HepG2 (cell line): ENCODE results near the gene HSPA4L. TPM values are rescaled to one million over a fixed set of nuclear protein-coding genes. Genes with fewer than 3 reads are reported as not detected.

Source experiments
- ATAC-seq: fragments of 200-7000 bp; cut with Tn5 transposase; 3 replicates; pipeline ENCODE4 v1.9.1; 2020; ENCODE audit warnings: mild to moderate bottlenecking, moderate library complexity
- BruUV-seq: library from RNA; stranded (reverse); fragments of 400-500 nt; replicated peaks from 2 replicates; lab custom pipeline; 2021; lab: Mats Ljungman, UMichigan
- CTCF ChIA-PET: fragments of 300-600 bp; formaldehyde crosslinking; extraction: SDS; loops from one replicate; lab custom pipeline; 2021; ENCODE audit warnings: low total read pairs, inconsistent platforms, low intra/inter-chr PET ratio; lab: Yijun Ruan, JAX
- POLR2A ChIA-PET: fragments of 350-600 bp; sonication (Branson Sonifier 250); formaldehyde crosslinking; loops from one replicate; lab custom pipeline; 2020; ENCODE audit warnings: antibody characterized with exemption, inconsistent platforms; lab: Yijun Ruan, JAX
- DNase-seq: peaks from one replicate; pipeline ENCODE4 v3.0.0-alpha.2; 2015; ENCODE audit warnings: low spot score
- FAIRE-seq: peaks from 3 replicates; lab custom pipeline; 2011; peaks lifted over from hg19 to GRCh38; lab: Jason Lieb, UNC
- H2AFZ ChIP-seq: one replicate; pipeline ENCODE4 v1.6.1; 2011; ENCODE audit warnings: low read length, inconsistent platforms
- H3K27ac ChIP-seq: fragments of 300-600 bp; 3 replicates; pipeline ENCODE4 v1.8.0; 2011; ENCODE audit warnings: mixed run types, mild to moderate bottlenecking, mixed read lengths, low read length, inconsistent platforms; ENCODE audit not compliant: insufficient read depth; ENCODE audit errors: extremely low read length
- H3K27me3 ChIP-seq, 2 experiments: fragments of 200-600 bp in 1 of 2; 2 replicates in 1 of 2; 3 replicates in 1 of 2; pipeline versions ENCODE4 v1.6.0 to v1.8.0; 2011; ENCODE audit warnings: low read length in 2 of 2, mild to moderate bottlenecking in 2 of 2, moderate library complexity in 2 of 2, inconsistent platforms in 1 of 2; ENCODE audit not compliant: insufficient read depth in 2 of 2, control insufficient read depth in 1 of 2
- H3K36me3 ChIP-seq, 2 experiments: fragments of 200-600 bp in 1 of 2; replicated peaks in 1 of 2; 2 replicates in 1 of 2; 3 replicates in 1 of 2; pipeline versions ENCODE4 v1.5.1 to v1.8.0; 2011; ENCODE audit warnings: low read length in 2 of 2, inconsistent platforms in 1 of 2; ENCODE audit not compliant: insufficient read depth in 2 of 2, control insufficient read depth in 1 of 2
- H3K4me1 ChIP-seq: 2 replicates; pipeline ENCODE4 v1.5.1; 2012; ENCODE audit warnings: low read length, inconsistent platforms; ENCODE audit not compliant: insufficient read depth
- H3K4me2 ChIP-seq: 2 replicates; pipeline ENCODE4 v1.6.0; 2011; ENCODE audit warnings: low read depth, low read length, inconsistent platforms
- H3K4me3 ChIP-seq, 3 experiments: fragments of 200-600 bp in 1 of 3; sonication (generic), shearing (Covaris generic) in 1 of 3; replicated peaks in 1 of 3; 2 replicates each; pipeline ENCODE4 v1.5.1; 2011 to 2016; ENCODE audit warnings: low read length in 3 of 3, inconsistent platforms in 2 of 3, low read depth in 2 of 3, mild to moderate bottlenecking in 2 of 3, control low read depth in 1 of 3, mixed read lengths in 1 of 3; ENCODE audit not compliant: insufficient read depth in 1 of 3
- H3K79me2 ChIP-seq: one replicate; pipeline ENCODE4 v1.6.1; 2011; ENCODE audit warnings: low read length, inconsistent platforms; ENCODE audit not compliant: insufficient read depth
- H3K9ac ChIP-seq: 2 replicates; pipeline ENCODE4 v1.6.0; 2011; ENCODE audit warnings: mild to moderate bottlenecking, low read depth, low read length, inconsistent platforms; ENCODE audit not compliant: insufficient read depth
- H3K9me3 ChIP-seq: 2 replicates; pipeline ENCODE4 v1.5.1; 2012; ENCODE audit warnings: mild to moderate bottlenecking, low read length
- H4K20me1 ChIP-seq: 2 replicates; pipeline ENCODE4 v1.6.0; 2011; ENCODE audit warnings: inconsistent platforms, mild to moderate bottlenecking, low read length, moderate library complexity; ENCODE audit not compliant: insufficient read depth
- ATF7 ChIP-seq, 2 experiments: fragments of 450-650 bp in 1 of 2; sonication (generic) in 1 of 2; formaldehyde crosslinking in 1 of 2; IDR thresholded peaks; 2 replicates each; pipeline versions ENCODE4 v1.4.0 to v1.6.1; 2016 to 2020; ENCODE audit warnings: antibody characterized with exemption in 1 of 2, mild to moderate bottlenecking in 1 of 2, missing genetic modification reagents in 1 of 2
- ATF7-NPFF ChIP-seq: sonication (generic); formaldehyde crosslinking; IDR thresholded peaks from 2 replicates; pipeline ENCODE4 v1.8.1; 2023; ENCODE audit warnings: mild to moderate bottlenecking, low read depth, missing genetic modification reagents, moderate library complexity
- BRCA1 ChIP-seq: sonication (generic); formaldehyde crosslinking; IDR thresholded peaks from 2 replicates; pipeline ENCODE4 v1.4.0; 2020; ENCODE audit warnings: missing genetic modification reagents
- CHD4 ChIP-seq: fragments of 200-600 bp; sonication (generic); IDR thresholded peaks from 2 replicates; pipeline ENCODE4 v1.7.0; 2017; ENCODE audit warnings: mild to moderate bottlenecking, low read length, borderline replicate concordance
- GFI1 ChIP-seq: sonication (generic); formaldehyde crosslinking; IDR thresholded peaks from 2 replicates; pipeline ENCODE4 v1.5.0; 2020; ENCODE audit warnings: missing genetic modification reagents, mild to moderate bottlenecking, borderline replicate concordance
- HDAC2 ChIP-seq: sonication (generic); formaldehyde crosslinking; IDR thresholded peaks from 2 replicates; pipeline ENCODE4 v1.4.0; 2020; ENCODE audit warnings: missing genetic modification reagents
- HES4 ChIP-seq: sonication (generic); formaldehyde crosslinking; IDR thresholded peaks from 2 replicates; pipeline ENCODE4 v1.9.0; 2021; ENCODE audit warnings: mild to moderate bottlenecking, missing genetic modification reagents, borderline replicate concordance
- PHF21A ChIP-seq: sonication (generic); formaldehyde crosslinking; IDR thresholded peaks from 2 replicates; pipeline ENCODE4 v1.5.0; 2020; ENCODE audit warnings: mild to moderate bottlenecking, missing genetic modification reagents
- SKI ChIP-seq: fragments of 450-650 bp; IDR thresholded peaks from one replicate; pipeline ENCODE4 v1.6.1; 2018; ENCODE audit warnings: mild to moderate bottlenecking; ENCODE audit not compliant: partially characterized antibody
- SMAD1 ChIP-seq: sonication (generic); formaldehyde crosslinking; IDR thresholded peaks from 2 replicates; pipeline ENCODE4 v1.4.0; 2020; ENCODE audit warnings: missing genetic modification reagents, low read depth, mild to moderate bottlenecking, borderline replicate concordance
- TBX3 ChIP-seq: fragments of 450-650 bp; IDR thresholded peaks from 2 replicates; pipeline ENCODE4 v1.6.1; 2017; ENCODE audit warnings: antibody characterized with exemption, mild to moderate bottlenecking, inconsistent platforms, borderline replicate concordance
- TCF7L2 ChIP-seq: IDR thresholded peaks from 2 replicates; pipeline ENCODE4 v1.6.1; 2011; ENCODE audit warnings: mild to moderate bottlenecking, low read depth, low read length, moderate library complexity
- ZNF33B ChIP-seq: sonication (generic); formaldehyde crosslinking; IDR thresholded peaks from 2 replicates; pipeline ENCODE4 v1.5.1; 2020; ENCODE audit warnings: mild to moderate bottlenecking, missing genetic modification reagents
- ZNF432 ChIP-seq: sonication (generic); formaldehyde crosslinking; IDR thresholded peaks from 2 replicates; pipeline ENCODE4 v1.5.0; 2020; ENCODE audit warnings: missing genetic modification reagents, mild to moderate bottlenecking, borderline replicate concordance
- ZNF441 ChIP-seq: sonication (generic); formaldehyde crosslinking; IDR thresholded peaks from 2 replicates; pipeline ENCODE4 v1.7.0; 2021; ENCODE audit warnings: missing genetic modification reagents, borderline replicate concordance
- ZSCAN29 ChIP-seq: sonication (generic); formaldehyde crosslinking; conservative IDR thresholded peaks from 2 replicates; pipeline ENCODE4 v1.4.0; 2020; ENCODE audit warnings: mild to moderate bottlenecking, missing genetic modification reagents
- WGBS: methylation state at CpG from one replicate; pipeline ENCODE4 v1.1.6; 2017; ENCODE audit warnings: low lambda C conversion rate; 5-methylcytosine and 5-hydroxymethylcytosine counted together
- in situ Hi-C: cut with HindIII; loops from 2 replicates; pipeline ENCODE4 v1.10.0; 2017; ENCODE audit warnings: low pct_unique_long_range_greater_than_20kb; ENCODE audit not compliant: extremely low pct_ligation_motif_present
- intact Hi-C: fragments of 100-400 bp; cut with micrococcal nuclease; formaldehyde crosslinking; loops from one replicate; pipeline ENCODE4 v1.10.0; 2022; ENCODE audit not compliant: unreplicated experiment
- polyA plus RNA-seq, 8 experiments: library from polyadenylated mRNA; depleted of rRNA in 3 of 8; stranded (reverse) in 7 of 8; unstranded in 1 of 8; fragments of >200 nt; fragmentation: Illumina TruSeq in 4 of 8; extraction: Trizol in 4 of 8; gene quantifications; 2 replicates each; pipeline versions ENCODE4 v1.2.1 to v1.2.3, GENCODE V29; 2011 to 2016; ENCODE audit warnings: low read depth in 4 of 8, missing spikeins in 1 of 8, mixed read lengths in 1 of 8; ENCODE audit not compliant: insufficient read depth in 1 of 8
- total RNA-seq, 5 experiments: library from RNA; depleted of rRNA; stranded (reverse); fragments of >200 nt; fragmentation: Illumina TruSeq; extraction: Trizol; gene quantifications; 2 replicates each; pipeline ENCODE4 v1.2.3, GENCODE V29; 2016; ENCODE audit warnings: low read depth in 1 of 5
- TF ChIP-seq, protein P1 (sequence below): IDR thresholded peaks from 2 replicates; pipeline ENCODE4 v1.6.1; 2012; ENCODE audit warnings: low read length, improper control_type of control experiment
- TF ChIP-seq, protein P2 (sequence below): sonication (generic); formaldehyde crosslinking; IDR thresholded peaks from 2 replicates; pipeline ENCODE4 v1.4.0; 2020; ENCODE audit warnings: missing genetic modification reagents

Gene HSPA4L
- total and polyA plus RNA-seq, 2 of the 13 experiments (the other 11 are each of a cell fraction or from before 2014, with no cell fraction given): 3.7 to 31.5 TPM

DNA sequence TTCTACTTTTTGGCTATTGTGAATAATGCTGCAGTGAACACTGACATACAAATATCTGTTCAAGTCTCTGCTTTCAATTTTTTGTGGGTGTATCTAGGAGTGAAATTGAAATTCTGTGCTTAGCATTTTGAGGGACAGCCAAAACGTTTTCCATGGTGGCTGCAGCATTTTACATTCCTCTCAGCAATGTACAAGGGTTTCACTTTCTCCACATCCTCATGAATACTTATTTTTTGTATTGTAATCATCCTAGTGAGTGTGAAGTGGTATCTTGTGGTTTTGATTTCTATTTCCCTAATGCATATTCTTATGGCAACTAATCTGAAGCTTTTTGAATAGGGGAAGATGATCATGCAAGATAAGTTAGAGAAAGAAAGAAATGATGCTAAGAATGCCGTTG is 40.3 kb downstream of the HSPA4L start:
- H2AFZ ChIP-seq: no peak overlapping the region
- BruUV-seq: no TSS peak
- in situ Hi-C loops (no loop called here), intact Hi-C loops (no loop called here)
- ChIA-PET POLR2A (no interaction called here), CTCF (no interaction called here)
- H3K4me2 ChIP-seq: no peak overlapping the region
- H3K36me3 ChIP-seq: peaks cover 1 to 10% of the 10 kb centered on the region in 2 experiments; a peak in 4 of 5 replicates
- WGBS: 55% methylated on average over 2 of the region's 2 CpGs
- H3K9me3 ChIP-seq: no peaks in the 10 kb centered on the region
- H3K27ac ChIP-seq: no peak overlapping the region
- H3K27me3 ChIP-seq: no peaks in the 10 kb centered on the region
- FAIRE-seq (no peak), ATAC-seq (no peak), DNase-seq (no peak)
- H3K79me2 ChIP-seq: no peaks in the 10 kb centered on the region
- H4K20me1 ChIP-seq: no peaks in the 10 kb centered on the region
- TF ChIP-seq HDAC2 (CRISPR knock-in tag) (no peak), HES4 (no peak), SMAD1 (CRISPR knock-in tag) (no peak), BRCA1 (no peak), SKI (no peak), GFI1 (CRISPR knock-in tag) (no peak), ATF7-NPFF (no peak), PHF21A (no peak), ZSCAN29 (CRISPR knock-in tag) (no peak), ZNF33B (CRISPR knock-in tag) (no peak), TCF7L2 (no peak), ATF7 (IDR thresholded peaks at IDR 0.05) (no peak), ATF7 (CRISPR knock-in tag; IDR thresholded peaks at IDR 0.05) (no peak), TBX3 (no peak), ZNF432 (CRISPR knock-in tag) (no peak), ZNF441 (CRISPR knock-in tag) (no peak), CHD4 (no peak)
- TF ChIP-seq, protein P1, sequence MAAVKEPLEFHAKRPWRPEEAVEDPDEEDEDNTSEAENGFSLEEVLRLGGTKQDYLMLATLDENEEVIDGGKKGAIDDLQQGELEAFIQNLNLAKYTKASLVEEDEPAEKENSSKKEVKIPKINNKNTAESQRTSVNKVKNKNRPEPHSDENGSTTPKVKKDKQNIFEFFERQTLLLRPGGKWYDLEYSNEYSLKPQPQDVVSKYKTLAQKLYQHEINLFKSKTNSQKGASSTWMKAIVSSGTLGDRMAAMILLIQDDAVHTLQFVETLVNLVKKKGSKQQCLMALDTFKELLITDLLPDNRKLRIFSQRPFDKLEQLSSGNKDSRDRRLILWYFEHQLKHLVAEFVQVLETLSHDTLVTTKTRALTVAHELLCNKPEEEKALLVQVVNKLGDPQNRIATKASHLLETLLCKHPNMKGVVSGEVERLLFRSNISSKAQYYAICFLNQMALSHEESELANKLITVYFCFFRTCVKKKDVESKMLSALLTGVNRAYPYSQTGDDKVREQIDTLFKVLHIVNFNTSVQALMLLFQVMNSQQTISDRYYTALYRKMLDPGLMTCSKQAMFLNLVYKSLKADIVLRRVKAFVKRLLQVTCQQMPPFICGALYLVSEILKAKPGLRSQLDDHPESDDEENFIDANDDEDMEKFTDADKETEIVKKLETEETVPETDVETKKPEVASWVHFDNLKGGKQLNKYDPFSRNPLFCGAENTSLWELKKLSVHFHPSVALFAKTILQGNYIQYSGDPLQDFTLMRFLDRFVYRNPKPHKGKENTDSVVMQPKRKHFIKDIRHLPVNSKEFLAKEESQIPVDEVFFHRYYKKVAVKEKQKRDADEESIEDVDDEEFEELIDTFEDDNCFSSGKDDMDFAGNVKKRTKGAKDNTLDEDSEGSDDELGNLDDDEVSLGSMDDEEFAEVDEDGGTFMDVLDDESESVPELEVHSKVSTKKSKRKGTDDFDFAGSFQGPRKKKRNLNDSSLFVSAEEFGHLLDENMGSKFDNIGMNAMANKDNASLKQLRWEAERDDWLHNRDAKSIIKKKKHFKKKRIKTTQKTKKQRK: no peak
- TF ChIP-seq, protein P2, sequence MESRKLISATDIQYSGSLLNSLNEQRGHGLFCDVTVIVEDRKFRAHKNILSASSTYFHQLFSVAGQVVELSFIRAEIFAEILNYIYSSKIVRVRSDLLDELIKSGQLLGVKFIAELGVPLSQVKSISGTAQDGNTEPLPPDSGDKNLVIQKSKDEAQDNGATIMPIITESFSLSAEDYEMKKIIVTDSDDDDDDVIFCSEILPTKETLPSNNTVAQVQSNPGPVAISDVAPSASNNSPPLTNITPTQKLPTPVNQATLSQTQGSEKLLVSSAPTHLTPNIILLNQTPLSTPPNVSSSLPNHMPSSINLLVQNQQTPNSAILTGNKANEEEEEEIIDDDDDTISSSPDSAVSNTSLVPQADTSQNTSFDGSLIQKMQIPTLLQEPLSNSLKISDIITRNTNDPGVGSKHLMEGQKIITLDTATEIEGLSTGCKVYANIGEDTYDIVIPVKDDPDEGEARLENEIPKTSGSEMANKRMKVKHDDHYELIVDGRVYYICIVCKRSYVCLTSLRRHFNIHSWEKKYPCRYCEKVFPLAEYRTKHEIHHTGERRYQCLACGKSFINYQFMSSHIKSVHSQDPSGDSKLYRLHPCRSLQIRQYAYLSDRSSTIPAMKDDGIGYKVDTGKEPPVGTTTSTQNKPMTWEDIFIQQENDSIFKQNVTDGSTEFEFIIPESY (CRISPR knock-in tag): no peak
- no peak overlapping the region for H3K9ac ChIP-seq
- H3K4me1 ChIP-seq: no peaks in the 10 kb centered on the region
- H3K4me3 ChIP-seq: no peak overlapping the region
